HFF-Myc (cell line): ENCODE data around the gene GPR18.

Experiments
- DNase-seq: peaks from one replicate; pipeline ENCODE4 v3.0.0-alpha.2; 2011; ENCODE audit warnings: low read depth; ENCODE audit errors: extremely low read depth
- H3K4me3 ChIP-seq: replicated peaks from 2 replicates; pipeline ENCODE4 v1.5.1; 2011; ENCODE audit warnings: low read depth, mild to moderate bottlenecking, control low read depth, low read length
- TF ChIP-seq, protein P1 (sequence below): IDR thresholded peaks from 2 replicates; pipeline ENCODE4 v1.5.1; 2012; ENCODE audit warnings: mild to moderate bottlenecking, low read depth, low read length, control low read depth; ENCODE audit errors: missing control alignments

Gene GPR18

DNA sequence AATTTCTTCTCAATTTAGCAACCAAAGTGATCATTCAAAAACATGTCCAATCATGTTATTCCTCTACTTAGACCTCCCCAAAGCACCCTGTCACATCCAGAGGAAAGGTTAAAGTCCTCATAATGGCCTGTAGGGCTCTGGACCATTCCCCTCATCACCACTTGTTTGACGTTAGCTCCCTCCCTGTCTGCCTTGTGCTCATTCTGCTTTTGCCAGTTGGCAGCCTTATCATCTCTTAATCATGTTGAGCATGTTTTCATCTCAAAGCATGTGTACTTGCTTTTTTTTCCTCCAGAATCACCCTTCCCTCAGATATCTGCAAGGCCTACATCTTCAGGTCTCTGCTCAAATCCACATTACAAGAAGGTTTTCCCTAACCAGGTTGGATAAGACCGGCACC lies 31.7 kb downstream of the GPR18 start:
- no peak overlapping the region for H3K4me3 ChIP-seq
- DNase-seq: no peak
- TF ChIP-seq, protein P1, sequence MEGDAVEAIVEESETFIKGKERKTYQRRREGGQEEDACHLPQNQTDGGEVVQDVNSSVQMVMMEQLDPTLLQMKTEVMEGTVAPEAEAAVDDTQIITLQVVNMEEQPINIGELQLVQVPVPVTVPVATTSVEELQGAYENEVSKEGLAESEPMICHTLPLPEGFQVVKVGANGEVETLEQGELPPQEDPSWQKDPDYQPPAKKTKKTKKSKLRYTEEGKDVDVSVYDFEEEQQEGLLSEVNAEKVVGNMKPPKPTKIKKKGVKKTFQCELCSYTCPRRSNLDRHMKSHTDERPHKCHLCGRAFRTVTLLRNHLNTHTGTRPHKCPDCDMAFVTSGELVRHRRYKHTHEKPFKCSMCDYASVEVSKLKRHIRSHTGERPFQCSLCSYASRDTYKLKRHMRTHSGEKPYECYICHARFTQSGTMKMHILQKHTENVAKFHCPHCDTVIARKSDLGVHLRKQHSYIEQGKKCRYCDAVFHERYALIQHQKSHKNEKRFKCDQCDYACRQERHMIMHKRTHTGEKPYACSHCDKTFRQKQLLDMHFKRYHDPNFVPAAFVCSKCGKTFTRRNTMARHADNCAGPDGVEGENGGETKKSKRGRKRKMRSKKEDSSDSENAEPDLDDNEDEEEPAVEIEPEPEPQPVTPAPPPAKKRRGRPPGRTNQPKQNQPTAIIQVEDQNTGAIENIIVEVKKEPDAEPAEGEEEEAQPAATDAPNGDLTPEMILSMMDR: no peak

DNA sequence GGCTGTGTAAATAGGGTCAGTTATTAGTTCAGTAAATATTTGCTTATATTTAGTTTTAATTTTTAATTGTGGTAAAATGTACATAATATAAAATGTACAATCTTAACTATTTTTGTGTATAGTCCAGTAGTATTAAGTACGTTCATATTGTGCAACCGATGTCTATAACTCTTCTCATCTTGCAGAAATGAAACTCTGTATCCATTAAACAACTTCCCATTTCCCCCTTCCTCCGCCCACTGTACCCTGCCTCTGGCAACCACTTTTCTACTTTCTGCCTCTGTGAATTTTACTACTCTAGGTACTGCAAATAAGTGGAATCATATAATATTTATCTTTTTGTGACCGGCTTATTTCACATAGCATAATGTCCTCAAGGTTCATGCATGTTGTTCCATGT lies 33.1 kb downstream of the GPR18 start:
- TF ChIP-seq, protein P1: no peak
- DNase-seq: no peak
- no peak overlapping the region for H3K4me3 ChIP-seq

DNA sequence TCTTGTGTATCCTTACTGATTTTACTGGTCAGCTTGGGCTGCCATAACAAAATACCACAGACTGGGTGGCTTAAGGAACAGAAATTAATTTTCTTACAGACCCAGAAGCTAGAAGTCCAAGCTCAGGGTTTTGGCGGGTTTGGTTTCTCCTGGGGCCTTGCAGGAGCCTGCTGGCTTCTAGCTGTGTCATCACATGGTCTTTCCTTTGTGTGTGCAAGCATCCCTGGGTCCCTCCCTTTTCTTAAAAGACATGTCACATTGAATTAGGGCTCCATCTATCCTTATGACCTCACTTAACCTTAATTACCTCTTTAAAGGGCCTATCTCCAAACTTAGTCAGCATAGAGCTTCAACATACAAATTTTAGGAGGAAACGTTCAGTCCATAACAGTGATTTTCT lies 34.2 kb downstream of the GPR18 start:
- TF ChIP-seq, protein P1: no peak
- H3K4me3 ChIP-seq: no peak overlapping the region
- no peak for DNase-seq

DNA sequence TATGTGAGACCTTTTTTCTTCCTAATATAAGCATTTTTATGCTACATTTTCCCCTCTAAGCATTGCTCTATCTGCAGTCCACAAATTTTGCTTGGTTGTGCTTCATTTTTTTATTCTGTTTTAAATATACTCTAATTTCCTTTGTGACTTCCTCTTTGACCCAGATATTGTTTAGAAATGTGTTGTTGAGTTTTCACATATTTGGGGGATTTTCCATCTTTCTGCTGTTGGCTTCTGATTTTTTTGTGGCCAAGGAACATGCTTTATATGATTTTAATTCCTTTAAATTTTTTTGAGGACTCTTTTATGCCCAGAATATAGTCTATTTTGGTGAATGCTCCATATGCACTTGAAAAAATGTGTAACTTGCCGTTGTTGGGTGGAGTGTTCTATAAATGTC lies 34.6 kb downstream of the GPR18 start:
- no peak for DNase-seq
- no peak overlapping the region for H3K4me3 ChIP-seq
- TF ChIP-seq, protein P1: no peak

DNA sequence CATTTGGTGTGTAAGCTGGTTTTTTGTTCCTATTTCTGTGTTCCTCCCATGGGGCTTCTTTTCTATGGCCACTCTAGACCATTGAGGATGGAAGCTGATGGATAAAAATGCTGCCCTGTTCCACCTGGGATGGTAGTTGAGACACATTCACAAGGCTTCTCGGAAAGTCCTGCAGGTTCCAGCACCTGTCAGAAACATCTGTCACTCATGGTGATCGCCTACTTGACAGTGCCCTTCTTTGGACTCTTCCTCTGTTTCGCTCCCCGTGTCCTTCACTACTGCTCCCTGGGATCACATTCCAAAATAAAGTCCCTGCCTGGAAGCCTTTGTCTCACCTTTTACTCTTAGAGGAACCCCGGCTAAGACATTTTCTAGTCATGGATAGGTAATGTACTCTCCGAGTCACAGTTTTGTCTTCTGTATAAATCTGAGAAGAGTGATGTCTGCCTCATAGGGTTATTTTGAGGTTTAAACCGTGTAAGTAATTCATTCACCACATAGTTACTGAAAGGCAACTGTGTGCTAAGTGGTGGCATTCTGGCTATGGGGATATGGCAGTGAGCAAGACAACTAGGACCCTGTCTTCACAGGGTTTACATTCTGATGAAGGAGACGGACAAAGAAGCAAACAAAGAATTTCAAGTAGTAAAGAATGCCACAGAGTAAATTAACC lies 36.5 kb downstream of the GPR18 start:
- H3K4me3 ChIP-seq: no peak overlapping the region
- TF ChIP-seq, protein P1: no peak
- no peak for DNase-seq

DNA sequence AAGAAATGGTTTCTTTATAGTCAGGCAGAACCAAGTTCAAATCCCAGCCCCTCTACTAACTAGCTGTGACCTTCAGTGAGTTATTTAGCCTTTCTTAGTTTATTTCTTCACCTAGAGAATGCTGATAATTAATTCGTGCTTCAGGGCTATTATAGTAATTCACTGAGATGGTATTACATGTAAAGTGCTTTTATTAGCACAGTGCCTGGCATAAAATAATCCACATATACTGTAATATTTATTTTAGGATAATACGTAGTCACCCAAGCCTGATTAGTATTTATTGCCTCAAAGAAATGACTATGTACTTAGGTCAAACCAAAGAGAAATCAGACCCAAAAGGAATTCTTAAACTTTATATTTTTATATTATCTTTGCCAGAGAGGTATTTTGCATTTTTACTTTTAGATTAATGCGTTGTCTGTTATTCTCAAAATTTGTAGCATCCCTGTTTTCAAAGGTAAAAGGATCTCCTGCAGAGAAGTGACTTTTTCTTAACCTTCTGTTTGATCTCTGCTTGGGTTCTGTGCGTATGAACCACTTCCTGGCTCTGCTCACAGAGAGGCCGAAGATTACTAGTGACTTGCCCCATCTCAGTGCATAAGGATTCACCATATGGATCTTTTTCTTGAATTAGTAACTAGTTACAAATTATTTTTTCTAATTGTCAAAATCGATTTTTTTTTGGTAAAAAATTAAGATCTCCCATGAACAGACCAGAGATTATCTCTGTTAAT lies 37.8 kb downstream of the GPR18 start:
- DNase-seq: no peak
- TF ChIP-seq, protein P1: no peak
- H3K4me3 ChIP-seq: no peak overlapping the region
